Stimulated activated CD4-positive, alpha-beta T cell treated with anti-CD3 and anti-CD28 coated beads, Interleukin-2, amount 100 ng/mL, for 4 hours (primary cell): Measurements from ENCODE around the gene SIGLEC10.

ENCODE experiments used
- DNase-seq: peaks from one replicate; pipeline ENCODE4 v3.0.0-alpha.2; 2020; ENCODE audit warnings: low read depth

Gene SIGLEC10

GRCh38 chr19:51394050-51394836 is 23.2 kb downstream of the SIGLEC10 start:
- peak; percentile 83 for DNase-seq

GRCh38 chr19:51392701-51393100 is 24.7 kb downstream of the SIGLEC10 start:
- DNase-seq = no peak

DNA sequence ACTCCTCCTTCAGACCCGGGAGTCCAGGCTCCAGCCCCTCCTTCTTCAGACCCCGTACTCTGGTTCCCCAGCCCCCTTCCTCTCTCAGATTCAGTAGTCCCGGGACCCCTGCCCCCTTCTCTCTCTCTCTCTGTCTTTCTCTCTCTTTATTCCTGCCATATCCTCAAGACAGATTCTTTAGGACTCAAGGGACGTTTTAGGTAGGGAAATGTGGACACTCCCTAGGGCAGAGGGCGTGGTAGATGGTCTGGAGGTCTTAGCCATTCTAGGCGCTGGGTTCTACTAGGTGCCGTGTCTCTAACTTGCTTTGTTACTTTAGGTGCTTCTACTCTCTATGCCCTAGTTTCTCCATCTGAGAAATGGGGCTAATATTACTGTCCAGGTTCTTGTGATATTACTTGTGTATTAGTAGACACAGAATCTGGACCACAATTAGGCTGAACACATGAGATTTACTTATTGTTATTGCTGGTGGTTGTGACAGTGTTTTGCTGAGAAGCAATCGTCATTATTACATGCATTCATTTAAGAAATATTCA is 26.3 kb downstream of the SIGLEC10 start:
- no peak for DNase-seq

GRCh38 chr19:51389143-51389542 is 28.3 kb downstream of the SIGLEC10 start:
- DNase-seq = no peak

GRCh38 chr19:51387924-51388389 is 29.5 kb downstream of the SIGLEC10 start, which contains the start of gene LIM2:
Gene LIM2 (minus strand): TSS chr19:51387974. CDS start chr19:51387443, 531 bp downstream.
- DNase-seq = no peak

DNA sequence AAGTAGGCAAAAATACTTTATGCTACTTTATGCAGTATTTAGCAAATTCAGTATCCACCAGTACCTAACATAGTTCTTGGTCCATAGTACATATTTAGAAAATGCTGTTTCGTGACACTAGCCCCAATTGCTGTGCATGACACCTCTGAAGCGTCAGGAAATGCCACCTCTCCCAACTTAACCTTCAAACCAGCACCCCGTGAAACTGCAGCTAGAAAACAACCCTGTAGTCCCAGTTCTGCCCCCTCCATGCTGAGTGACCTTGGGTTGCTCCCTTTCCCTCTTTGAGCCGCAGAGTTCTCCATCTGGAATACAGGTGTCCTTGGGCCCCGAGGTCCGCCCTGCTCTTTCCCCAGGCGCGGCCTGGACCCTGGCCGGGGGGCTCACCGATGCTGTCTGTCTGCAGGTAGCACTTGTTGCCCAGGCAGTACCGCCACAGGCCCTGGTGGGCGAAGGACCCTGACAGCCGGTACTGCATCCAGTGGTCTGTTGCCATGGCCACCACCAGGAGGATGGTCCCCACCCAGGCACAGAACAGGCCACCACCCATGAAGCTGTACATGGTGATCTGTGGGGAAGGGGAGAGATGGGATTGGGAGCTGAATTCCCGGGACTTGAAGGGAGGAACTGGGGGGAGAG is 30.4 kb downstream of the SIGLEC10 start:
- no peak for DNase-seq

DNA sequence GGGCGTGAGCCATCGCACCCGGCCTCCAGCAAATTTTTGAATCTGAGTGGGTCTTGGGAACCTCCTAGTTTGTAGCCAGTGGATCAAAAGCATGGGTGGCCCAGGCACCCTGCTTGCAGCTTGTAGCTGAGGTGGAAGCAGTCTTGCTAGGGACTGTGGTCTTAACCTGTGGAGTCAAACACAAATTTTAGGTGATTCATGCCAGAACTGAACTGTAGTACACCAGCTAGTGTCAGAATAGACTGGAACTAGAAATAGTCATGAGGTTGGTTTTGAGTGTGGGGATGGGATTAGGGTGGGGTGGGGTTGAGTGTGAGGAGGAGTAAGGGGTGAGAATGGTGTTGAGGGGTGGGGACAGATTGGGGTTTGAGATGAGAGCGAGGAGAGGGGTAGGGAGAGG is 35.4 kb downstream of the SIGLEC10 start:
- DNase-seq = no peak

- DNase-seq = no peak
Measured at GRCh38 chr19:51380379-51380778, 37.1 kb downstream of the SIGLEC10 start.

GRCh38 chr19:51377422-51377821 is 40.0 kb downstream of the SIGLEC10 start:
- no peak for DNase-seq

GRCh38 chr19:51375504-51376221 is 41.8 kb downstream of the SIGLEC10 start:
- DNase-seq = no peak

GRCh38 chr19:51372649-51373504 is 44.6 kb downstream of the SIGLEC10 start, which contains the start of gene NKG7:
Gene NKG7 (minus strand): TSS chr19:51372654. CDS start chr19:51372535, 119 bp downstream.
- peak; percentile 72 for DNase-seq

DNA sequence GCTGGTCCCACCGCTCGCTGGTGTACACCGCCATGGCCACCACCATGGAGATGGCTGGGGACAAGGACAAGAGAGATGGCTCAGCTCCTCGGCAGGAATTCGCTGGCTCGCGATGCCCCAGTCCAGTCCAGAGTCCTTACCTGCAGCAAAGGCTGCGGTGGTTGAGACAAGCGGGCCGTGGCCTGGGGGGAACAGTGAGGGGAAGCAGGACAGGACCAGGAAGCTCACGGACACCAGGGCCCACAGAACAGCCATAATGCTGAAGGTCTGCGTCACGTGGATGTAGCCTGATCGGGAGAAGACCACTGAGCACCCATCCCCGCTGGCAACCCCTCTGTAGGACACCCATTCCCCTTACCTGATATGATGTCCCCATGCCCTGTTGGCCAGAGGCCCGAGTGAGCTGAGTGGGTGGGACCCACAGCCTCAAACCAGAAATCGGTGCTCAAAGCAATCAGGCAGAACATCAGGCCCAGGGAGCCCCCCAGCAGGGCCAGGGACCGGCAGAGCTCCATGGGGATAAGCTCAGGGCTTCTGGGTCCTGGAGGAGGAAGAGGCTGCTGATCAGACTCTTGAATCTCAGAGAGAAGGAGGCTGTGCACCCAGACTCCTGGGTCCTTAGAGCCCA is 45.3 kb downstream of the SIGLEC10 start:
- no peak for DNase-seq

DNA sequence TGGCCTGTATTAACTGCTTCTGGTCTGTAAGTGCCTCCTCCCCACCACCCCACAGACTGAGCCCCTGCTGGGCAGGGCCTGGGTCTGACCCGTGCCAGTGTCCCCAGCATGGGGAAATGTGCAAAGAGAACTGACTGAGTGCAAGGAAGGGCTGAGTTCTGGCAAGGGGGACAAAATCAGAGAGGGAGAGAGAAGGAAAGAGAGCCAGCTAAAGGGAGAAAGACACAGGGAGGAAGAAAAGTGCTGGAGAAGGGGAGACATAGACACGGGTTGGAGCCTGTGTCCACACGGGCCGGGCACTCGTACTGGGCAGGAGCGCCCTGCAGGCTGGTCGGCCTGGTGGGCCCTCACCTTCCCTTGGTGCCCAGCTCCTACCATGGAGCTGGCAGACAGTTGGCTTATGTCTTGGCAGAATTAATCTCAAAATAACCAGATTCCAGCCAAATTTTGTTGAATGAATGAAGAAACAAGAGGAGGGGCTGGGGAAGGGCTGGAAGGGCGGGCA is 46.2 kb downstream of the SIGLEC10 start:
- DNase-seq = no peak

GRCh38 chr19:51370230-51370629 is 47.2 kb downstream of the SIGLEC10 start:
- no peak for DNase-seq

DNA sequence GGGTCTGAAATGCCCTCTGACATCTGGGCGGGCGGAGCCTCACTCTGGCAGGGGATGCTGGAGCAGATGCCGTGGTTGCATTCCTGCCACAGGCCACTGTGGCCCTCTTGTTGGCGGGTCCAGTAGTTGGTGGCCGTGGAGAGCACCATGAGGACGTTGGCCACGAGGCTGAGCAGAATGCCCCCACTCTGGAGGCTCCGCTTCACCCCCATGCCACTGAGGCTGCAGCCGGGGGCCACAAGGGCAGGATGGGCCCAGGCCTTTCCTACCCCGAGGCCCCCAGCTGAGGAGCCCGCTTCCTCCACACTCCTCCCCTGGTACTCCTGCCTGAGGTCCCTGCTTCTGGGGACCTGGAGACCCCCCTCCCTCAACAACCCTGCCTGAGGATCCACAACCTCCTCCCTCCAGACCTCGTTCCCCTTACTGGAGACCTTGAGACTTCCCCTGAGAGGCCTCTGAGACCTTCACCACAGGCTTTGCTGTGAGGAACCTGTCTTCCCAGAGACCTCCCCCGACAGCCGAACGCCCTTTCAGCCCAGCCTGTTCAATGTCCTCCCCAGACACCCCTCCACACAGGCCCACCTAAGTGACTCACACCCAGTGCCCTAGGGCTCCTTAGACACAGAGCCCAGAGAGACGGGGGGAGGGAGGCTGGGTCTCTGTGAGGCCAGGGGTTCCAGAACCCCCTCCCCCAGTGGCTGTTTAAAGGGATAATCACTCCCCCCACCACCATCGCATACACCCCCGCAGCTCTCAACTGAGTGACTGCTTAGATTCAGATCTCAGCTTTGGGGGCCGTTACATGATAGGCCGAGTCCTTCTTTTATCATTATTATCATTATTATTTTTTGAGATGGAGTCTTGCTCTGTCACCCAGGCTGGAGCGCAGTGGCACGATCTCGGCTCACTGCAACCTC is 48.8 kb downstream of the SIGLEC10 start, which contains the start of gene CLDND2:
CLDND2 (minus strand) TSS at position 638 of the 917 bp plus-strand sequence; CDS start at position 212, 426 bp downstream.
- DNase-seq = no peak

DNA sequence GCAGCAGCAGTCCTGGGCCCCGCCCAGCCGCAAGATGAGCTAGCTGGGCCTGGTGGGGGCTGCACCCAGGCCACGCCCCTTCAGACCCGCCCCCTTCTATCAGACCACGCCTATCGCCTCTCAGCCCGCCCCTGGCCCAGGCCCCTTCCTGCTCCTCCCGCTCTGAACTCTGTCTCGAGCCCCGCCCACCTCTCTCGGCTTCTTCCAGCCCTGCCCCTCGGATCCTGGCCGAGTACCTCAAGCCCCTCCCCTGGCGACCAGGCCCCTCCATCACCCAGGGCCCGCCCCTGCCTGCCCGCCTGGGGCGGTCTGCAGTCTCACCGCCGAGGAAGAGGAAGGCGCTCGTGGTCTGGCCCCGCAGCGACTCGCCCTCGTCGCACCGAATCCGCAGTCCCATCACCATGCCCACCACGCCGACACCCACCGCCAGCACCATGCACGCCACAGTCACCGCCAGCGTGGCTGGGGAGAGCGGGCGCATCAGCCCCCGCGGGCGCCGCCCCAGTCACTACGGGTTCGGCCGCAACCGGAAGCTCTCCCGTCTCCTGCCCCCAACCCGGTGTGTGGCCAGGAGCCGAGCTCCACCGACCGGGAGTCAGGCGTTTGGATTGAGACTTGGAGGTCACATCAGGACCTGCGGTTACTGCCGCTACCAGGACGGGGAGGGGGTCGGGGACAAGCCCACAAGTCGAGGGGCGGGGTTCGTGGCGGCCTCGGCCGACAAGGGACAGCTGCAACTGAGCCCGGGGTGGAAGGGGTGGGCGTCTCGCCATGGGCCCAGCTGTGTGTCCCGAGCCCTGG is 49.7 kb downstream of the SIGLEC10 start:
- peak; percentile 94 for DNase-seq

- no peak for DNase-seq
Measured at GRCh38 chr19:51367255-51367564, 50.2 kb downstream of the SIGLEC10 start.

GRCh38 chr19:51366389-51367254 is 50.8 kb downstream of the SIGLEC10 start:
- DNase-seq = peak; percentile 91
